NCI-H82 treated with DMSO at 0.1 percent for 48 hours (cell line): ENCODE results near the gene PPP2R2D.
A peak's percentile ranks its signal among the peaks of the same experiment; 100 is the strongest.
"Not testable (repeated sequence)": the region's sequence is repeated elsewhere in the genome, so short reads cannot be mapped to it uniquely, and the experiment has no call there.

Experiments used
- DNase-seq: peaks from one replicate; lab custom pipeline; 2025; ENCODE audit not compliant: unreplicated experiment; lab: John Stamatoyannopoulos, UW

PPP2R2D gene

DNA sequence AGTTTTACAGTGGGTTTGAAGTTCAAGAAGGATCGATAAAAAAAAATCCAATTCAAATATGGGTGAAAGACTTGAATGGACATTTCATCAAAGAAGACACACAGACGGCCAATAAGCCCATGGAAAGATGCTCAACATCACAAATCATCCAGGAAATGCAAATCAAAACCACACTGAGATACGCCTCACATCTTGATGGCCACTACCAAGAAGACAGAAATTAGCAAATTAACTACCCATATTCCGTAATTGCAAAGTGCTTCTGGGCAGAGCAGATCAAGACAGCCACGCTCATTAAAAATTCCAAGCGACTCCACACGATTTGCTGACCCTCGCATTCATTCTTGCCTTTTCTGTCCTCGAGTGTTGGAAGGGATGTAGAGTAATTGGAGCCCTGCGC, 34.1 kb upstream of the PPP2R2D start:
- no peak for DNase-seq

DNA sequence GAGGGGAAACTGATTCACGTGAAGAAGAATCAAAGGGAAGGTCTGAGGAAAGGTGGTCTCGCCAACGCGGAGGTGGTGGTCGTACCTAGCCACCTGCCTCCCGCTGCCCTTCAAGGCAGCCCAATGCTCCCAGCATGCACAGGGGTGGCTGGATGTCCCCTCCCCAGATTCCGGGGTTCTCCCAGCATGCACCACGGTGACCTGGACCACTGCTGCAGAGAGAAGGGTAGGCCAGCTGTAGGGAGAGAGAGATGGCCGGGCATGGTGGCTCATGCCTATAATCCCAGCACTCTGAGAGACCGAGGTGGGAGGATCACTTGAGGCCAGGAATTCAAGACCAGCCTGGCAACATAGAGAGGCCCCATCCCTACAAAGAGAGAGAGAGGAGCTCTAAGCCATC, 32.4 kb upstream of the PPP2R2D start:
- no peak for DNase-seq

DNA sequence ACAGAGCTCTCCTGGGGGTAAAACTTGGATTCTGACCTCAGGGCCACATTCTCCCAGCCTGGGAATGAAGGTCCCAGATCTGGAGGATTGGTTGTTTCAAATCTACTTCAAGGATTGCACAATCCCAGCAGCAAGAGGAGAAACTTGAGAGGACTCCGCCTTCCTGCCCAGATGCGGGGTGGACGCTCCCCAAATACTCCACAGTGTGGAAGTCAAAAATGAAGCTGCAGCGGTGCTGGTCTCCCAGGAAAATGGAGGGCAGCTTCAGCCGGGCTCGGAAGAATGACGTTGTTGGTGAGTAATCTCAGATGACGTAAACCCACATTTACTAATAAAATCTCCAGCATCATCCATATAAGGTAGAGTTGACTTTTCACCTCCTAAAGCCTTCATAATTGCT, 31.5 kb upstream of the PPP2R2D start:
- DNase-seq, result no peak

DNA sequence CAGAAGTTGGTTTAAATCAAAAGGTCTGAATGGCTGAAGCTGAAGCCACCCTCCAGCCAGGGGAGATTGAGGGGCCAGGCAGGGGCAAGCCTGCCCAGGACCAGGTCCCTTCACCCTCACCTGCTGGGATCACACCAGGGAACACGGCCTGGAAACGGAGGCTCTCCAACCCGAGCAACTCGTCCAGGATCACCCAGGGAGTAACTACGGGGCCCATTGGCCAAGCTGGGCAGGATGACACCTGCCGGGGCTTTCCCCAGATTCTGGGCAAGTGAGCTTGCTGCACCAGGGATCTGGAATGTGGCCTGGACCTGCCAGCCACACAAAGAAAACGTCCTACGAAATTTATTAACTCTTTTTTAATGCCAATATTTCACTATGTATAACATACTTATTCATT, 30.4 kb upstream of the PPP2R2D start:
- DNase-seq, result no peak

DNA sequence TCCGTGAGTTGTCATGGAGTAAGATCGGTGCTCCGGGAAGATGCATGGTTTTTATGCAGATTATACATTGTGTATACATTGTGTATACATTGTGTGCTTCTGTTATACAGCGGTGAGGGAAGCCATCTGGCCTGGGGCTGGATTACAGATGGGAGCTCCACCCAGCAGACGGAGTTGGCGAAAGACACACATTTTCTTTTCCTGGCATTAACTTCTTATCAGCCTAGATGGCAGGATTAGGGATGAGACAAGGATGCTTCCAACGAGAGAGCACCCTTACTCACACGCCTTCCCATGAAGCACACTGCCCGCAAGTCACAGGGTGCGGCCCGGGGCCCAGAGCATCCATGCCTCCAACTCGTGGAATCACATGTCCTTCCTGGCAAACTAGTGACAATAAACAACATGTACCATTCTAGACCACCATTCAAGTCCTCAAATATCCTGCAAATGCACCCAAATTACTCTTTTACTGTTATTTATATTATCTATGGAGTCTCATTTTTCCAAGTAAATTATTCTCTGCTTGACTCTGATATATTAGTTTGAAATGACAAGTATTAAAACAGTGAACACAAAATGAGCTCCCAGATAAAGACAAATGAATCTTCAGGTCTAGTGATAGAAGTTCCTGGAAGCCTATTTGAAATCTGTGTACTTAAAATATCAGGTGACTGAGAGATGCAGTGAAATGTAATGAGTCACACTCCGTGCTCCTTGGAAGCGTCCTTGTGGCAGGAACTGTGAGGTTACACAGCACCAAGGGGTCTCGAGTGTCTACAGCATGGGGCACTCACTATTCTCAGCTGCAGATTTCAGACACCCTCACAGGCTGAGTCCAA, 29.8 kb upstream of the PPP2R2D start:
- no peak for DNase-seq

DNA sequence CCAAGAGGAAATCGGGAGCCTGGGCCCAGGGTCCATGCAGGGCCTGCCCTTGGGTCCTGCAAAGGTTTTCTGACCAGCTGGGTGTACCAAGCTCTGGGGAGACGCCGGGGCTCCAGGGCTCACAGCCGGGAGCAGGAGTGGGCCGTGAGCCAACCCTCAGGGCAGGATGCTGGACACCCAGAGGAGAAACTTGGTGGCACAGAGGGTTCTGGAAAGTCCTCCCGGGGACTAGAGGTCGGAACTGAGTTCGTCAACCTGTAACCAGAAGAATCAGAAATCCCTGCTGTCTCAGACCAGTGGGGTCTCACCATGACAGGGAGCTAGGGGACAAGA, 29.2 kb upstream of the PPP2R2D start:
- no peak for DNase-seq

DNA sequence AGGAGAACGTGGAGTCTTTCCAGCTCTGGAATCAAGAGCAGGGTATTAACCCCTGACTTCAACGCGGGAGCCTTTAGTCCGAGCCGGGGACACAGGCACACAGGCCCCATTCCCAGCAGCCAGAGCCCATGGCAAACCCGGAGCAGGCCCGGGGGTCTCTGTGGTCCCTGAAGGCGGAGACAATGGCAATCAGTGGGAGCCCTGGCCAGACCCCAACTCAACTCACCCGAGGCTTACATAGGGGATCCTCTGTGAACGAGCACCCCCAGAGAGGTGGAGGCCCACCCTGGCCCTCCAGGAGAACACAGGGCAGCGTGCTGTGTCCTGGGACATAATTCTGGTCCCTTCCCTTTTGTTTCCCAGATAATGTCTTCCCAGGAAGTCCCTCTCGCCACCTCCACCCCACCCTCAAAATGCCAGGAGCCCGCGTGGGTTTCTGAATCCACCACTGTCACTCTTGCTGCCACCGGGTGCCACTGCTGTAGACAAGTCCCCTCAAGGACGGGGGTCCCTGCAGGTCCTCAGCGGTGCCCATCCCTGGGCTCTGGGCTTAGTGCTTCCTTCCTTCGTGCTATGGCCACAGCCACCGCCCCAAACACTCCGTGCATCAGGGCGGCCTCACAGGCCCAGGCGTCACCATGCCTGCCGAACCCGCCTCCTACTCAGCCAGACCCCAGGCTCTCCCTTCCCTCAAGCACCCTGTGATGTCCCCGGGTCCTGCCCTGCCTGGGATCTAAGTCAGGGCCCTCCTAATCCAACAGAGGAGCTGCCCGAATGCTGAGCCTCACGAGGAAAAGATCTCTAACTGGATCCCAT, 28.6 kb upstream of the PPP2R2D start:
- no peak for DNase-seq

DNA sequence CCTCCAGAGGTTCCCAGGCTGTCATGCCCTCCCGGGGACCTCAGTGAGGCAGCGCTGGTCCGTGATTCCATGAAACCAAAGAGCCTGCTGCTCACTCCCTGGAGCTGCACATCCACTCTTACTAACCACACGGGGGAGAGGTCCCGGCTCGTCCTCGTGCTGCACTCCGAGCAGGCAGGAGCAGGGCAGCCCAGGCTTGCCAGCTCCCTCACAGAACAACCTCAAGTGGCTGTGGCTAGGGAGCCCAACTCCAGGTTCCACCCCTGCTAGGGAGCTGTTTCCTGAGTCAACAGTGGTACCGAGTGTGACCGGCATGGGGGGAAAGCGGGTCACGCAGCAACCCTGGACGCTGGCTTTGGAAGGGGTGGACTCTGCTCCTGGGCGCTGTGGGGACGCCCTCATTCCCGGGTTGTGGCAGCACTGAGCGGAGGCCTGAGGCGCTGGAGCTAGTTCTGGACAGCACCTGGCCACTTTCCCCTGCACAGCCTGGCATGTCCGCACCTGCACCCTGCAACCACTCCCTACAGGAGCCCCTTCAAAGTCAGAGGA, 27.9 kb upstream of the PPP2R2D start:
- no peak for DNase-seq

DNA sequence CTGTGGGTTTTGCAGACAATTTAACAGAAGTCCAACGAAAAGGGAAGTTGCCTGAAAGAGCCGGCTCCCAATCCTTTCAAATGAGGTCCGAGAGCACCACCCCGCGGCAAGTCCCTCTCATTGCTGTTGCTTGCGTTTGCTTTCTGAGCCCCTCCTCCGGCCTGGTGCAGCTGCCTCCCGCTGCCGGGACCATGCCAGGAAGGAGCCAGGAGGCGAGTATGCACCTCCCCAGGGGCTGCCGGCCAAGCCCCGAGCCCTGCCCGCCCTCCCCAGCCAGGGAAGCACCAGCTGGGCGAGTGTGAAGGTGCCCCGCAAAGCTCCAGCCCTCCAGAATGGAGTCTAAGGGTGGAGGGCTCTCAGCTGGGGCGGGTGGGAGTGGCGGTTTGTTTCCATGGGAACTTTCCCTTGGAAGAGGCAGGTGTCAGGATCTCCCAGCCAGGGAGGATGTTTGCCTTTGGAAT, 25.8 kb upstream of the PPP2R2D start:
- DNase-seq, result peak; percentile 16

DNA sequence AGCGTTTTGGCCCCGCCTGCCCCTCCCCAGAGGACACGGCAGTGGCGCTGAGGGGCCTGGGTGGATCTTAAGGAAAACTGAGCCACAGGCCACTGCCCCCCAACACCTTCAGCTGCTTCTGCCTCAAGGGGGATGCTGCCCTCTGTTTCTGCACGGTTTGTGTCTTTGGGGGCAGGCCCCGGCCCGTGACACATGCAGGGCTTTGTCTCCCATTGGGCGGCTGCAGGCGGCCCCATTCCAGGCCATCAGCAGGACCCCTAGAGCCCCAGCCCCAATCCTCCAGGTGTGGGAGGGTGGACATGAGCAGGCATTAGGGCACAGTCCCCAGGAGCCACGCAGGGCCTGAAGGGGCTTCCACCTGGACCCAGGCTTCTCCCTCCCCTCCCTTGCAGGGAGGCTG, 25.3 kb upstream of the PPP2R2D start:
- DNase-seq, result no peak

DNA sequence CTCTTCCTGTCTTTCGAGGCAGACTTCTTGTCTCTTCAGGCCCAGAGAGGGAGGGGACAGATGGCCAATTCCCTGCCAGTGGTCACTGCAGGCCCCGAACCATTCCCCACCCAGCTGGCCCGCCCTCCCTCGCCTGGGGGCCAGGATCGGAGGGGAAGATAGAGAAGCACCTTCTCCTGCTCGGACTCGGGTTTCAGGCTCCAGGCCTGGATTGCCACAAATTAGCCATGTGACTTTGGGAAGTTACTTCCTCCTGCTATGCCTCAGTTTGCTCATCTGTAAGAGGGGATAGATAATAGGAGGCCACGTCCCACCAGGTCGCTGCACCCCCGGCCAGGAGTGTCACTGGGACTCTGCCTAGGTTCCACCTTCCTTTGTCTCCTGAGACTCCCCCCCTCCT, 24.8 kb upstream of the PPP2R2D start:
- no peak for DNase-seq

DNA sequence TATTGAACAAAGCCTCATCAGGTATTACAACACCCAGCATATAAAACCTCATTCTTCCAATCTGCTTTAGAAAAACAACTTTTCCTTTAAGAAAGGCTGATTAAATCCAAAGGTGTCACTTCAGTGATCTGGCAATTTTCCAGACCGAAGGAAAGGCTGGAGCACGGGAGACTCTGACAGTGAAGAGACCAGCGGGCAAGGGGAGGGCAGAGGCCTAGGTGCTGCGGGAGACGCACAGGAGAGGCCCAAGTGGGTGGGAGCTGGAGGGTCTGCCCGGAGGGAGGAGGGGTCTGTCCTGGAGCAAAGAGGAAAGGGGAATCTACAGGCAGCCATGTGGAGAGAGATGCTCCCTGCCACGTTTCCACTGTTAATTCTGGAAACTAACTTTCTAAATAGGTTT, 24.3 kb upstream of the PPP2R2D start:
- DNase-seq, result no peak

DNA sequence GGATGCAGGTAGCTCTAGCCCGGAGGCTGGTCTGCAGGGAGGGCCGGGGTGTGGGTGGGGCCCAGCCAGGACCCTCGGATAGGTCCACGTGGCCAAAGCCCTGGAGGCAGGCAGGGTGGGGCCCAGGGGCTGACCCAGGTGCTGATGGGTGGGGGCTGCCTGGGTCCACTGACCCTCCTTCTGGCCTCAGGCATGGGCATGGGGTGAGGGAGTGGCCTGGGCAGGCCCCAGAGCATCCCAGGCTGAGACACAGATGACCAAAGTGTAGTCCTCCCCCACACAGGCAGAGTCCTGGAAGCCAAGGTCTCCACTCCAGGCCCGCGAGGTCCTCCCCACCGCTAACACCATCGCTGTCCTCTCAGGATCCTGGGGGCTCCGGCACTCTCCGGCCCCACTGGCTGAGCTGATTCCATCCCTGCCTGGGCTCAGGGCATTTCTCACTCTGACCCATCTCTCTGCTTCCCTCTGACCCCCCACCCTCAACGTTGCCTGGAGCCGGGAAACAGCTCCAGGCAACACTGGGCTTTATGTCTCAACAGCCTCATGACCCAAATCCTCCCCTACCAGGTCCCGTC, 20.7 kb upstream of the PPP2R2D start:
- DNase-seq, result no peak

DNA sequence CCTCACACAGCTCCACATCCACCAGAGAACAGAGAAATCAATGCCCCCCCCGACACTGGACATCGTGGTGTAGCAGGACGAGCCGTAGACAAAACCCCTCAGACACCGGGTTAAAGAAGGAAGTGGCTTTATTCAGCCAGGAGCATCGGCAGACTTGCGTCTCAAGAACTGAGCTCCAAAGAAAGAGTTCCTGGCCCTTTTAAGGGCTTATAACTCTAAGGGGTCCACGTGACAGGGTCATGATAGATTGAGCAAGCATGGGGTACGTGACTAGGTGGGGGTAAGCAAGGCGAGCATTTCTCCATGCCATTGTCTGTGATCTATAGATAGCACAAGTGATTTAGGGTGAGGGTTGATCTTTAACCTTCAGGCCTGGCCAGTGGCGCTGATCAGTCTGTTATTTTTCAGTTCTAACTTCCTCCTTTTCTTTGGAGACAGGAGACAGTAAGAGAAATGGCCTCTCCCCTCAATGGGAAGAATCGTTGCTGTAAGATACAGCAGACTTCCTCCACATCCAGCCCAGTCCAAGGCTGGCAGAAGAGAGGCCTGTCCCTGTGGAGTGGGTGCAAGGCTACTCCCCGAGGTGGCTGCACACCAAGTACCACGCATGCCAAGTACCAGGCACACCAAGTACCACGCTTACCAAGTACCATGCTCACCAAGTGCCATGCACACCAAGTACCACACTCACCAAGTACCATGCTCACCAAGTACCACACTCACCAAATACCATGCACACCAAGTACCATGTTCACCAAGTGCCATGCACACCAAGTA, 19.5 kb upstream of the PPP2R2D start:
- no peak for DNase-seq

DNA sequence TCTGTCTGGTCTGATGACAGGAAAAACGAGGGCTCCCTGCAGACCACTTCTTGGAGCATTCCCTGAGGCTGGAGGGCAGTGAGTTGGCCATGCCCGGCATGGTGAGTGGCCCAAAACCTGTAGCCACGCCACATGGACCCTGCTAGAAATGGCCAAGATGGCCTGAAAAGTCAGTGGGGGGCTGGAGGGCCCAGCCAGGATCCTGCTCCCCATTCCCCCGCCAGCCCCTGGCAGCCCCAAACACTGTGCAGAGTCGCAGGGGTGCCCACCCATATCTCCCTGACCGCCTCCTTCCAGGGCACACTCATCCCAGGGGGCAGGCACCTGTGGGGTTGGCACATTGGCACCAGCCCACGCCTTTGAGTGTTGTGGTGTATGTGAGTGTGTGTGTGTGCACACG, 18.7 kb upstream of the PPP2R2D start:
- no peak for DNase-seq

DNA sequence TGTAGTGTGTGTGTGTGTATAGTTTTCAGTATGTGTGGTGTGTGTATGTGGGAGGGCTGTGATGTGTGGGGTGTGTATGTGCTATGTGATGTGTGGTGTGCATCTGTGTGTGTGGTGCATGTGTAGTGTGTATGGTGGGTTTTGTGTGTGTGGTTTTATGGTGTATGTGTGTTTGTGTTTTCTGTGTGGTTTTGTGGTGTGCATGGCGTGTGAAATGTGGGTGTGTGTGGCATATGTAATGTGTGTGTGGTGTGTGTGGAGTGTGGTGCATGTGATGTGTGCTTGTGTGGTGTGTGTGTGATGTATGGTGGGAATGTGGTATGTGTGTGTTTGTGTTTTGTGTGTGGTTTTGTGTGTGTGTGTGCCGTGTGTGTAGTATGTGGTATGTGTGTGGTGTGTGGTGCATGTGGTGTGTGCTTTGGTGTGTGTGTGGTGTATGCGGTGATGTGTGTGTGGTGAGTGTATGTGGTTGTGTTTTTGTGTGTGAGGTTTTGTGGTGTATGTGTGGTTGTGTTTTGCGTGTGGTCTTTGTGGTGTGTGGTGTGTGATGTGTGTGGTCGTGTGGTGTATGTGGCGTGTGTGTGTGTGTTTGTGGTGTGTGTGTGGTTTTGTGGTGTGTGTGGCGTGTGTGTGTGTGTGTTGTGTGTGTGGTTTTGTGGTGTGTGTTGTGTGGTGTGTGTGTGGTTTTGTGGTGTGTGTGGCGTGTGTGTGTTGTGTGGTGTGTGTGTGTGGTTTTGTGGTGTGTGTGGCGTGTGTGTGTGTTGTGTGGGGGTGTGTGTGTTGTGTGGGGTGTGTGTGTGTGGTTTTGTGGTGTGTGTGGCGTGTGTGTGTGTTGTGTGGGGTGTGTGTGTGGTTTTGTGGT, 18.0 kb upstream of the PPP2R2D start:
- DNase-seq, result no peak

DNA sequence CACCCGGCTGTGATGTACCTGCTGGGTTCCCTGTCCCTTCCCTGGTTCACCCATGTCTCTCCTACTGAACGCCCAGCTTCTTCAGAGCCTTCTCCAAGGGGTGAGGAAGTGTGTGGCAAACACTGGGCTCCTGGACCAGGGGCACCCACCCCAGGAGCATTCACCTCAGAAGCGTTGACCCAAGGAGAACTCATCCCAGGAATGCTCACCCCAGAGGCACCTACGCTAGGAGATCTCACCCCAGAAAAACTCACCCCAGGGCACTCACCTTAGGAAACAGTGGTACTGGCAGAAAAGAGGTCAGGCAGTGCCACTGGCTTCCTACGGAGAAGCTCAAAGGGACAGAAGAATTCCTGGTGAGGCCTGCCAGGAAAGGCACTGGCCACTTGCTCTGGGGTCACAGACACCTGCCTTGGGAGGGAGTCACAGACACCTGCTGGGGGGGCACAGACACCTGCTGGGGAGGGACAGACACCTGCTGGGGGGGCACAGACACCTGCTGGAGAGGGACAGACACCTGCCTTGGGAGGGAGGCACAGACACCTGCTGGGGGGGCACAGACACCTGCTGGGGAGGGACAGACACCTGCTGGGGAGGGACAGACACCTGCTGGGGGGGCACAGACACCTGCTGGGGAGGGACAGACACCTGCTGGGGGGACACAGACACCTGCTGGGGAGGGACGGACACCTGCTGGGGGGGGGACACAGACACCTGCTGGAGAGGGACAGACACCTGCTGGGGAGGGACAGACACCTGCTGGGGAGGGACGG, 17.0 kb upstream of the PPP2R2D start:
- not testable (repeated sequence) for DNase-seq

DNA sequence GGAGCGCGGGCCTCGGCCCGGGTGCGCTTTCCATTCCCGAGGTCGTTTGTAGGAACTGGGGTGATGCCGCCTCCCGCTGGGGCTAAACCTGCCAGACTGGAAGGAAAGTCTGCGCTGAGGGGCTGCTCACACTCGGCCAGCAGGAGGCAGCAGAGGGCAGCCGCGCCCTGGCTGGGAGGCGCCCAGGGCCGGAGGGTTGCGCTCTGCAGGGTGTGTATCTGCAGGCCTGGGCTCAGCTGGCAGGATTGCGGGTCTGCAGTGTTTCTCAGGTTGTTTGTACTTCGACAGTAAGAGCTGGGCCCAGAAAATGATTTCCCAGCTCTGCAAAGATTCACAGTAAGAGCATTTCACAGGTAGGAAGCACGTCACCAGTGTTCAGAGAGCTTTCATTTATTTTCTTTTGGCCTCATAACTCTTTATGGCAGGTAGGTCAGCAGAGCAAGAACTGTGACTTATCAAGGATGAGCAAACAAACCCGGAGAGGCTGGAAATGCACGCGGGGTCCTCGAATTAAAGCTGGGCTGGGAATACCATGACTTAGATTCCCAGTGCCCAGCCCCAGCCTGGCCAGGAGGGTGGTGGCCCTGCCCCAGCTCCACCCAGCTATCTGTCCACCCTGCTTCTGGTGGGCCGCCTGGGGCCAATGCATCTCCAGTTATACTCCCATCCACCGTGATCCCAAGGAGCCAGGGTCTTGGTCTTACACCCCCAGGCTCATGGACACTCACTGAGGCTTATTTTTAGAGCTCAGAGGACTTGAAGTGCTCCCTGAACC, 15.2 kb upstream of the PPP2R2D start:
- DNase-seq, result peak; percentile 7

DNA sequence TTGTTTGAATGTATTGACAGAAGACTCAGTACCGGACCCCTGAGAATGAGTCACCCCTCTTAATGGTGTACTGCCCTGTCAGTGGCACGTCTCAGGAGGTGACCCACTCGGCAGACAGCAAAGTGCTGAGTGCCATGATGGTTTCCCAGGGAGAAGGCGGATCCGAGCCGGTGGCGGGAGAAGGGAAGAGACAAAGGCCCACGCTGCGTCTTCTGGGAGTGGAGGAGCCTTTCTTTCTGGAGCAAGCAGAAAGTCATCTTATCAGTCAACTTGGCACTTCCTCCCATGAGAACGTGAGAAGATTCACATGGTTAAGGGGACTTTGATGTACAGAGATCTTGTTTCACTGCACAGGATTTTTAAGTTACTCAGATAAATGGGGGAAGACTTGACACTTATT, 14.6 kb upstream of the PPP2R2D start:
- no peak for DNase-seq
